Measurements from ENCODE around the gene PPP6R2. TPM values are rescaled to one million over a fixed set of nuclear protein-coding genes. Genes with fewer than 3 reads are reported as not detected.

PPP6R2 gene
- total RNA-seq, 2 donors from 2014 or later = 58.7 to 81.2 TPM

- WGBS, 2 experiments (ENCODE audit: insufficient coverage in 1 of 2, insufficient read length in 1 of 2) = 95 to 100% methylated on average over 1 to 5 of the region's 5 CpGs
- Mint-ChIP-seq H3K4me1 (no peaks in the 10 kb centered on the region), H3K9me3 (no peaks in the 10 kb centered on the region), H3K27me3 (ENCODE audit: insufficient read depth) (no peaks in the 10 kb centered on the region), H3K27ac (no peak overlapping the region), H3K36me3 (ENCODE audit: low read depth) (peaks cover 39% of the 10 kb centered on the region), H3K4me3 (no peak overlapping the region)
- no peak for TF ChIP-seq CTCF (conservative IDR thresholded peaks at IDR 0.05)
- Histone ChIP-seq H3K36me3 (ENCODE audit: control insufficient read depth, insufficient read depth, low read length) (peaks cover 22% of the 10 kb centered on the region), H3K27me3 (ENCODE audit: control insufficient read depth, insufficient read depth, low read length, poor library complexity, severe bottlenecking) (no peaks in the 10 kb centered on the region), H3K9ac (ENCODE audit: extremely low read depth, low read length, poor library complexity, severe bottlenecking) (no peak overlapping the region), H3K4me1 (ENCODE audit: control insufficient read depth, insufficient read depth, low read length) (no peaks in the 10 kb centered on the region), H3K27ac (ENCODE audit: low read depth, low read length) (peak overlapping the region; percentile 44), H3K4me3 (ENCODE audit: low read length) (no peak overlapping the region), H3K9me3 (ENCODE audit: control insufficient read depth, low read length) (no peaks in the 10 kb centered on the region)
- no peak for DNase-seq
These were observed 101.5 kb downstream of the PPP6R2 start for GRCh38 chr22:50444663-50445062.

GRCh38 chr22:50445071-50445879, 102.1 kb downstream of the PPP6R2 start:
- no peak for DNase-seq
- no peaks in the 10 kb centered on the region for H3K9me3 ChIP-seq (ENCODE audit: control insufficient read depth, low read length)
- Mint-ChIP-seq H3K9me3 (no peaks in the 10 kb centered on the region), H3K4me3 (no peak overlapping the region), H3K4me1 (no peaks in the 10 kb centered on the region), H3K36me3 (ENCODE audit: low read depth) (peaks cover 42% of the 10 kb centered on the region), H3K27me3 (ENCODE audit: insufficient read depth) (no peaks in the 10 kb centered on the region), H3K27ac (peak overlapping the region; percentile 55)
- H3K4me3 ChIP-seq (ENCODE audit: low read length) = no peak overlapping the region
- peak overlapping the region; percentile 66 for H3K27ac ChIP-seq (ENCODE audit: low read depth, low read length)
- H3K27me3 ChIP-seq (ENCODE audit: control insufficient read depth, insufficient read depth, low read length, poor library complexity, severe bottlenecking) = no peaks in the 10 kb centered on the region
- 86 to 87% methylated on average over 21 to 30 of the region's 30 CpGs for WGBS, 2 experiments (ENCODE audit: insufficient coverage in 1 of 2, insufficient read length in 1 of 2)
- peaks cover 28% of the 10 kb centered on the region for H3K36me3 ChIP-seq (ENCODE audit: control insufficient read depth, insufficient read depth, low read length)
- H3K4me1 ChIP-seq (ENCODE audit: control insufficient read depth, insufficient read depth, low read length) = no peaks in the 10 kb centered on the region
- H3K9ac ChIP-seq (ENCODE audit: extremely low read depth, low read length, poor library complexity, severe bottlenecking) = no peak overlapping the region
- no peak for TF ChIP-seq CTCF (conservative IDR thresholded peaks at IDR 0.05)

- WGBS, 2 experiments (ENCODE audit: insufficient coverage in 1 of 2, insufficient read length in 1 of 2) = 89% methylated on average over 7 to 16 of the region's 17 CpGs
- Histone ChIP-seq H3K27me3 (ENCODE audit: control insufficient read depth, insufficient read depth, low read length, poor library complexity, severe bottlenecking) (no peaks in the 10 kb centered on the region), H3K27ac (ENCODE audit: low read depth, low read length) (peak overlapping the region; percentile 57), H3K9me3 (ENCODE audit: control insufficient read depth, low read length) (no peaks in the 10 kb centered on the region), H3K9ac (ENCODE audit: extremely low read depth, low read length, poor library complexity, severe bottlenecking) (no peak overlapping the region), H3K4me3 (ENCODE audit: low read length) (no peak overlapping the region), H3K4me1 (ENCODE audit: control insufficient read depth, insufficient read depth, low read length) (no peaks in the 10 kb centered on the region), H3K36me3 (ENCODE audit: control insufficient read depth, insufficient read depth, low read length) (peaks cover 34% of the 10 kb centered on the region)
- no peak overlapping the region for H3K4me3 Mint-ChIP-seq
- DNase-seq = no peak
- H3K9me3 Mint-ChIP-seq = no peaks in the 10 kb centered on the region
- H3K36me3 Mint-ChIP-seq (ENCODE audit: low read depth) = peaks cover 49% of the 10 kb centered on the region
- no peaks in the 10 kb centered on the region for H3K27me3 Mint-ChIP-seq (ENCODE audit: insufficient read depth)
- H3K4me1 Mint-ChIP-seq = no peaks in the 10 kb centered on the region
- TF ChIP-seq CTCF (conservative IDR thresholded peaks at IDR 0.05) = no peak
- H3K27ac Mint-ChIP-seq = peak overlapping the region; percentile 55
These were observed 103.0 kb downstream of the PPP6R2 start for GRCh38 chr22:50445880-50446707.

All from endodermal cell (in vitro differentiated cells).